ELF-1 (cell line): Measurements from ENCODE around the gene PALD1.

ENCODE experiments used
- DNase-seq: peaks from one replicate; pipeline ENCODE4 v3.0.0-alpha.2; 2016; ENCODE audit warnings: low read depth, low spot score

Gene PALD1

DNA sequence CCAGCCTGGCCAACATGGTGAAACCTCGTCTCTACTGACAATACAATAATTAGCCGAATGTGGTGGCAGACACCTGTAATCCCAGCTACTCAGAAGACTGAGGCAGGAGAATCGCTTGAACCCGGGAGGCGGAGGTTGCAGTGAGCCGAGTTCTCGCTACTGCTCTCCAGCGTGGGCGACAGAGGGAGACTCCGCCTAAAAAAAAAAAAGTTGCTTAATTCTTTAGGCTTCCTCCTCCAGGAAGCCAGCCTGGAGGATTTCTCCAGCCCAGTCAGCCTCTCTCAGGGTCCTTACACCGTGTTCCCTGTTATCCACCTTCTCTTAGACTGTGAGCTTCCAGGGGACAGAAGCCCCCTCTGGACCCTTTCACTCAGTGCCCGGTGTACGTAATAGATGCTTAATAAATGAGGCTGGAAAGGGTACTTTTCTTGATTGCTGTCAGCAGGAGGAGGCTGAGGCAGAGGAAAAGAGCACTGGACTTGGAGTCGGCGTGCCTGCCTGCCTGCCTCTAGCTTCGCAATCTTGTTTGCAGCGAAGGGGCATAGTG is 20.7 kb upstream of the PALD1 start:
- no peak for DNase-seq

GRCh38 chr10:70458329-70459060 is 20.1 kb upstream of the PALD1 start:
- DNase-seq = peak; percentile 77

DNA sequence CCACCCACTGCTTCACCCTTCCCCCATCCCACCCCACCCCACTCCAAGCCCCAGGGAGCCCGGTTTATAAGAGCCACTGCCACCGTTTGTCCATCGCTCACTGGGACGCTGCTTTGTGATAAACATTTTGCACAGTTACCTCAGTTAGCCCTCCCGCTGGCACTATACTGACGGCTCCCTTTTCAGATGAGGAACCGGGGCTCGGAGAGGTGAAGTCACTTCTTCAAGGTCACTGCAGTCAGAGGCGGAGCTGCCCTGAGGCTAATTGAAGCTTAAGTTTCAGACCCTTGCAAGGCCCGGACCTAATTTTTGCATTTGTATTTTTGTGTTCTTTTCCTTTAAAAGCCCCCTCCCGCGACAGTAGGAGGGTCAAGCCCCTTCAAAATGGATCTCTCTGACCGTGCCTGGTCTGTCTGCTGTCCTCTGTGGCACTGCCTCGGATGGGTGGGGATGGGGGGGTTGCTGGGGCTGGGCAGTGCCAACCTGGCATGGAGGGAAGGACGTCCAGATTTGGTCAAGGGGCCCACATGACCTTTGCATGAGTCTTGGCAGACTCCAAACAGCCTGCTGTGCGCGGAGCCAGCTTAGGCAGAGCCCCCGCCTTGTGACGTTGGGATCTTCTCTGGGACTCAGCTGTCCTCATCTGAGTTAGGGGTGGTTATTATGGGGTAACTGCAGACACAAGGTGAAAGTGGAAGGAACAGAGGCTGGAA is 19.4 kb upstream of the PALD1 start:
- DNase-seq = peak; percentile 69

GRCh38 chr10:70459774-70460490 is 18.6 kb upstream of the PALD1 start:
- DNase-seq = no peak

- peak; percentile 73 for DNase-seq
Measured at GRCh38 chr10:70461397-70462348, 16.9 kb upstream of the PALD1 start.

DNA sequence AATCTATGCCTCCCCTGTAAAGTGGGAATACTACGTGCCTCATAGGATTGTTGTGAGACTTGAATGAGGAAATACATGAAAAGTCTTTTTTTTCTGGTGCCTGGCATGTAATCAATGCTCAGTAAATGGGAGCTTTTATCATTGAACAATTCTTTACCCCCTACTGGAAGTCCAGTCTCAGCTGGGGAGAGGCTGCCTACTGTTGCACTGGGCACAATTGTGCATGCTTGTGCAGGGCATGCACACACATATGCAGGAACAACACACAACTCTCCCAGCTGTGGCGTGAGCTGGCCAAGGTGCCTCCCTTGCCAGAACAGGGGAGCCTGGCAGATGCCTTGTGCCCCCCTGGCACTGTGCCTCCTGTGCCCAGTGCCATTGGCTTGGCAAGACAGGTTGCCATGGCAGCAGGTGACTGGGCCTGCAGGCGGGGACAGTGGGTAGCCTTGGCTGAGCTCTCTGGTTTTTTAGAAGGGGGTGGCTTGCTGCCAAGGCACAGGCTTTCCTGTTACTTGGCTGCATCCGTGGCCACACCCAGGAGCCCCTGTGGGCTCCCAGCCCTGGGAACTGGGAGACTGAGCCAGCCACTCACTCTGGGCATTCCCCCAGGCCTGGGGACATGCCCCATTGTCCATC is 16.1 kb upstream of the PALD1 start:
- no peak for DNase-seq

DNA sequence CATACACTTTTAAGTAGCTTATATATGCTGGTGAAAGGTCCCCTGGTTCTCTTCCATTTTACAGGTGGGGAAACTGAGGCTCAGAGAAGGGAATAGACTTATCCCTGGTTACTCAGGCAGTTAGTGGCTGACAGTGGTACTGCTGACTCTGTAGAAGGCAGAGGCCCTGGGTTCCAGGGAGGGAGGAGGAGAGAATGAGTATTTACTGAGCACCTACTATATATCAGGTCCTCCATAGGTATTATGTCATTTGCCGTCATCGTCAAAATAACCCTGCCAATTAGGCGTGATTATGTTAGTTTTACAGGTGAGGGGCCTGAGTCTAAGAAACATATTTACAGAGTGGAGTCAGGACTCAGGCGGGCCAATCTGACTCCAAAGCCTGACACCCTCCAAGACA is 13.3 kb upstream of the PALD1 start:
- no peak for DNase-seq

DNA sequence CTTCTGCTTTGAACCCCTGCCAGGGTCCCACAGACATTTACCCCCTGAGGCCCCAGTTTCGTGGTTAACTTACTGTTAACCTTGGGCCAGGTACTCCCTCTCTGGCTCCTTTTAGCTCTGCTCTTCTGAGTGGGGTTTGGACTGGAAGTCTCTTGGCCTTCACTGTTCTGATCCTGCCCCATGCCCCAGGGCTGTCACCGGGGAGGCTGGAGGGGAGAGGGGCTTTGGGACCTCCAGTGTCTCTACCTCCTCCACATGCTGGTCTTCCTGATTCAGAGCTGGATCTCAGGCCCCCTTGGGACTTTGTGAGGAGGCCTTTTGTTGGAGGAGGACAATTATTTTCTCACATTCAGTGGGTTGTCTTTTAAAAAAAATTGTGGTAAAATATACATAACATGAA is 12.7 kb upstream of the PALD1 start:
- no peak for DNase-seq

- no peak for DNase-seq
Measured at GRCh38 chr10:70466951-70467350, 11.6 kb upstream of the PALD1 start.

DNA sequence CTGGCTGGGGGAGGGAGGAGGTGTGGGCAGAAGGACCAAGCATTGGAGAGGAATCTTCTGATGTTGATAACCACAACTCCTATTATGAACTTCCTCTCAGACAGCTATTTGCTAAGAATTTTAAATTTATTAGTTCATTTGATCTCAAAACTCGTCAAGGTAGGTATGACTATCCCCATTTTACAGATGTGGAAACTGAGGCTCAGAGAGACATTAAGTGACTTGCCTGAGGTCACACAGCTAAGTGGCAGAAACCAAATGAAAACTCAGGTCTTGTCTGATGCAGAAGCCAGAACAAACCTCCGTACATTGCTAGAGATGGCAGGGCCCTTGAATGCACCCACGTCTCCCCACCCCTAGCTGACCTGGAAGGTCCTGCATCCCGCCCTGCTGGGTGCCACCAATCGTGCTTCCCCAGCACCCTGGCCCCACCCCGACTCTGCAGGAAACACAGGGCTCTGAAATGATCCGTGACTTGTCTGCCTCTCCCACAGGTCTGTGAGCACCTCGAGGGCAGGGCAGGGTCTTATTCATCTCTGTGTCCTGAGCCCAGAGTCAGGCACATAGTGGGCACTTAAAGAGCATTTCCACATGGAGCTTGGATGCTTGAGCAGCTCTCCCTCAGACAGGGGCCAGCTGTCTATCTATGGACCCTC is 5.6 kb upstream of the PALD1 start:
- no peak for DNase-seq

GRCh38 chr10:70474780-70475179 is 3.8 kb upstream of the PALD1 start:
- DNase-seq = no peak

DNA sequence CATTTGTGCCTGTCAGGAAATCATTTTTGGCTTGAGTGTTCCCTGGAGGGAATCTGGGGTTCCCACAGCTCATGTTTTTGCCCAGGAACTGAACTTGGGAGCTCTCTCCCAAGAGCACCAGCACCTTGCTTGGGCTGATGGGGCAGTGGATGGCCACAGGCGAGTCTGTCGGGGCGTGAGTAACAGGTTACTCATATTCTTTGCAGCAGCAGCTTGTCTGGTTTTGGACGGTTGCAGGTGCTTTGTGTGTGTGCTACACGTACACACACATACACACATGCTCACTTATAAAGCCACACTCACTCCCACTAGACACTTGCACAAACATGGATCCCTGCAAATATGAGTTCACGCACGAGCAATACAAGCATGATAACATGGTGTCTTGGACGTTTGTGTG is 2.9 kb upstream of the PALD1 start:
- no peak for DNase-seq

DNA sequence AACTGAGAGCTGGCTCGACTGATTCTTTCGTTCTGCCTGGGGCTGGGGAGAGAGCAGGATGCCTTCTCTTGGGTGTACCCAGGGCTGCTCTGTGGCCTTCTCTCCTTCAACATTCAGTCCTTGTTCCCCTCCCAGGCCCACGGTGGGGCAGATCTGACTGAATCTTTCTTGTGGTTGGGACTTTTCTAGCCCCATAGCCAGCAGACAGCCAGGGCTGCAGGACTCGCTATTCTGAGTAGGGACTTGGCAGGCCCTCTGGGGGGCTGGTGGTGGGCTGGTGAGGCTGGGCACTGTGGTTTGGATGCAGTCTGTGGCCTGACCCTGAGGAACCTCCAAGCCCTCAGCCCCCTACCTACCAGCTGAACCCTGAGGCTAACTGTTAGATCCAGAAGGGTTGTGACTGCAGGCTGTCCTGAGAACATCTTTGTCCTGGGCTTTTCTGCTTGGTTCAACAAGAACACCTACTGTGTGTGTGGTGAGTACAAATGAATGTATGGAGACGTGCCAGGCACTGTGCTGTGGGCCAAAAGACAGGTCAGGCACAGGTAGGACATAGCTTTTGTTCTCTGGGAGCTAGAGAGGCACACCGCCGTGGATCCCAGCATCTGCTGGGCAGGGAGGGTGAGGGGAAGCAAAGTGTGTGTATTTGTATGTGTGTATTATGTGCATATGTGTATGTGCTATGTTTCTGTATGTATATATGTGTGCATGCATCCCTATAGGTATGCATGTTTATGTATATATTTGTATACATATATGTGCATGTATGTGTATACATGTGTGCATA is 2.1 kb upstream of the PALD1 start:
- DNase-seq = no peak

DNA sequence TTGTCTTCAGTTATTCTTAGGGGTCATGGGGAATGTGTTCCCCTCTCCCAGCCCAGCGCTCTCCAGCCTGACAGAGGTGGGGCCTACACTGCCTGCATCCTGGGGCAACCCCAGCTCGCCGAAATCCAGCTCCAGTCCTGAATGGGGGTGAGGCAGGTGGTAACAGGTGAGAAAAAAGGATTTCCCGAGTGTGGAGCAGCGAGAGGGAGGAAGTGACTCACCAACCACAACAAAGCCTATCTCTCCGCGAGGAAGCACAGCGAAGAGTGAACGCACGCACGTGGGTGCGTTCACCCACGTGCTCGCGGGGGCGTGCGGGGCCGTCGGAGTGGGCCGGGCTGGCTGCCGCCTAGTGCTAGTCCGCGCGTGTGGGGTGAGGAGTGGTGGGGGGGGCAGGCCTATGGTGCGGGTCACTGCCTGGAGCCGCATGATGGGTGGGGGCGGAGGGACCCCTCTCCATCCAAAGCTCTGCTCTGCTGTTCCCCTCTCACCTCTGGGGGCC is 855 bp upstream of the PALD1 start:
- DNase-seq = no peak

GRCh38 chr10:70479165-70479581 is 606 bp downstream of the PALD1 start:
- no peak for DNase-seq

DNA sequence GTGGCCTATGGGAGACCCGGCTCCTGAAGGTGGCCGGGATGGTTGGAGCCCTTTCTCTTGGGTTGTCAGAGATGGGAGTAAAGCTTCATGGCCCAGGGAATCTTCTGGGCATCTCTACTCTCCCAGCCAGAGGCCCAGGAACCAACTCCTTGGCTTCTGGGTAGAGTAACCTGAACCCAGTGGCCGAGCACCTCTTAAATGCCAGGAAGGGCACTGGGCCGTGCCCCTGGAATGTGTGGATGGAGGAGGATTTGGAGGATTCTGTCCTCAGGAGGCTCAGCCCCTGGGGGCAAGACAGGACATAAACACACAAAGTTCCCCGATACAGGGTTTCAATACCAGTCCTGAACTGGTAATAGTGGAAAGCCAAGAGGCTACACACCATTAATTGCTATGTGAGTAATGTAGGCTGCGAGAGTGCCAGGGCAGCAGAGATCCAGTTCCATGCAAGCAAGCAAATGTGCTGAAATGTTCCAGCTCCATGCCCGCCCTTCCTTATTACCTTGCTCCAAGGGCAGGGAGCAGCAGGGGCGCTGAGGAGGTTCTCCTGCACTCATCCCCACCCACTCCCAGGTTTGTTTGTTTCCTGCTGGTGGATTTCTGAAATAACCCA is 1.2 kb downstream of the PALD1 start:
- no peak for DNase-seq

DNA sequence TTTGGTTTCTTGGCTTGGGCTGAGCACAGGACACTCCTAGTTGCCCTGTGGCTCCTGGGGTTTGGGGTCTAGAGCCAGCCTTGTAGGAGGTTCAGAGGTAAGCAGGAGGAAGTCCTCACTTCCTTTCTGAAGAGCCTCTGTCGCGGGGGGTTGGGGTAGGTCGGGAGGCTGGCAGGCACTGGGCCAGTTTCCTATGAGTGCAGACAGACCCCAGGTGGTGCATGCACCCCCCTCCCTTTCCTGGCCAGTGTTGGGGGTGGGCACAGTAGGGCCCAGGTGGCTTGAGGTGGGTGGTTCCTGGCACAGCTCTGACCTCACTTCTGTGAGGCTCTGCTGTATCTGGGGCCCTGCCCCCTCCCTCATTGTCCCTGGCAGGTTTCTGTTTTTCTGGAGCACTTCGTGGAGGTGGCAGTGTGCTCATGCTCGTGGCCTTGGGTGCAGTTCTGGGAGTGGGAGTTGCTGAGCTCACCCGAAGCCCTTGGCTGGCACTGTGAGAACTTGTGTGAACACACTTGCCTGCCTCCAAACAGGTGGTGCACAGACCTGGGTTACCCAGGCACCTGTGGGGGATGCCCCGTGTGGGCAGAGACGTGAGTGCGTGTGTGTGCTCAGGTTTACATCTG is 1.8 kb downstream of the PALD1 start:
- DNase-seq = no peak

- no peak for DNase-seq
Measured at GRCh38 chr10:70481105-70481504, 2.5 kb downstream of the PALD1 start.
